GM23248 (cell line): ENCODE measurements around the gene BDNF.

Source experiments
- EZH2 ChIP-seq: fragments of 200-600 bp; sonication (generic); IDR thresholded peaks from 2 replicates; pipeline ENCODE4 v1.6.1; 2018; ENCODE audit warnings: antibody characterized with exemption, mild to moderate bottlenecking; ENCODE audit not compliant: insufficient read depth, poor library complexity, severe bottlenecking
- EZH2phosphoT487 ChIP-seq: fragments of 200-600 bp; sonication (generic); IDR thresholded peaks from 2 replicates; pipeline ENCODE4 v1.6.1; 2018; ENCODE audit warnings: antibody characterized with exemption, moderate library complexity, mild to moderate bottlenecking, low read depth; ENCODE audit not compliant: insufficient read depth

DNA sequence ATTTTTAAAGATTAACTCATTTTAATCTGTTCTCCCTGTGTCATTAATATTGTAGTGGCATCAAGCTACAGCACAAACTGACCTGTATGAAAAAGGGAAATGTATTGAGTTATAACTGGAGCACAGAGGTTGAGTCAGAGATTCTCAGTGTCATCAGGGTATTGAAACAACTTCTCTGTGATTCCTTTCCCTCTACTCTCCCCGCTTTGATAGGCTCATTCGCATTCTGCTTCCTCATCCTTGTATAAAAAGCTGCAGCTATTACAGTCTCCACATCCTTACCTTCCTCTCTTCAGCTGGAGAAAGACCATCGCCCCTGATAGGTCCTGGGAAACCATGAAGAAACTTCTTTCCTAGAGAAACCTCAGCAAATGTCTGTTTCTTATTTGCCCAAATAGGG is 90.0 kb downstream of the BDNF start:
- TF ChIP-seq EZH2phosphoT487: no peak
- no peak for TF ChIP-seq EZH2
